Lower leg skin (tissue), 3 donors: ENCODE data around the gene STX8.

Experiments
- POLR2A ChIP-seq, 2 donors: fragments of 450-650 bp; IDR thresholded peaks; one replicate each; pipeline ENCODE4 v1.6.1; 2016 to 2017; ENCODE audit warnings: antibody characterized with exemption in 2 of 2, mild to moderate bottlenecking in 1 of 2, moderate library complexity in 1 of 2
- TF ChIP-seq, protein P1 (sequence below), 3 donors: fragments of 450-650 bp; IDR thresholded peaks; one replicate each; pipeline ENCODE4 v1.5.1; 2016; ENCODE audit warnings: antibody characterized with exemption in 3 of 3, mild to moderate bottlenecking in 3 of 3, moderate library complexity in 2 of 3

DNA sequence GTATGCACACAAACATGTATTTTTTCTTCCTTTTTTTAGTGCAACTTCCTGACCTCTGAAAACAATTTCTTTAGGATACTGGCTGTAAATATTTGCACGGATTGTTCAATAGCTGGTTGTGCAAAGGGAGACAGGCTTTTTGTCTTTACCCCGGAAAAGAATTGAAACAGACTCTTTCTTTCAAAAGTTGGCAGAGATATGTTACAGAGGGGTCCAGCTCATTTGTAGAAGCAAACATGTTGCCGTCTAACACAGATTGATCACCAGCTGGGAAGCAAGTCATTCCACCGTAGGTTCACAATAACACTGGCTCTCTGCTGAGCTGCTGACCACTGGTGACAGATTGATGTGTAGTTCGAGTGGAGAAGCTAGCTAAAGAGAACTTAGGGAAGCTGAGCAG lies 130.9 kb downstream of the STX8 start:
- TF ChIP-seq, protein P1, sequence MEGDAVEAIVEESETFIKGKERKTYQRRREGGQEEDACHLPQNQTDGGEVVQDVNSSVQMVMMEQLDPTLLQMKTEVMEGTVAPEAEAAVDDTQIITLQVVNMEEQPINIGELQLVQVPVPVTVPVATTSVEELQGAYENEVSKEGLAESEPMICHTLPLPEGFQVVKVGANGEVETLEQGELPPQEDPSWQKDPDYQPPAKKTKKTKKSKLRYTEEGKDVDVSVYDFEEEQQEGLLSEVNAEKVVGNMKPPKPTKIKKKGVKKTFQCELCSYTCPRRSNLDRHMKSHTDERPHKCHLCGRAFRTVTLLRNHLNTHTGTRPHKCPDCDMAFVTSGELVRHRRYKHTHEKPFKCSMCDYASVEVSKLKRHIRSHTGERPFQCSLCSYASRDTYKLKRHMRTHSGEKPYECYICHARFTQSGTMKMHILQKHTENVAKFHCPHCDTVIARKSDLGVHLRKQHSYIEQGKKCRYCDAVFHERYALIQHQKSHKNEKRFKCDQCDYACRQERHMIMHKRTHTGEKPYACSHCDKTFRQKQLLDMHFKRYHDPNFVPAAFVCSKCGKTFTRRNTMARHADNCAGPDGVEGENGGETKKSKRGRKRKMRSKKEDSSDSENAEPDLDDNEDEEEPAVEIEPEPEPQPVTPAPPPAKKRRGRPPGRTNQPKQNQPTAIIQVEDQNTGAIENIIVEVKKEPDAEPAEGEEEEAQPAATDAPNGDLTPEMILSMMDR (IDR thresholded peaks at IDR 0.05): no peak
- no peak for TF ChIP-seq POLR2A (IDR thresholded peaks at IDR 0.05)
